GM21390 (cell line): ENCODE measurements around the gene ARHGEF4.

Experiments
- ATAC-seq: cut with Tn5 transposase; IDR thresholded peaks from one replicate; pipeline ENCODE4 v1.9.1; 2021; ENCODE audit not compliant: unreplicated experiment

Gene ARHGEF4

DNA sequence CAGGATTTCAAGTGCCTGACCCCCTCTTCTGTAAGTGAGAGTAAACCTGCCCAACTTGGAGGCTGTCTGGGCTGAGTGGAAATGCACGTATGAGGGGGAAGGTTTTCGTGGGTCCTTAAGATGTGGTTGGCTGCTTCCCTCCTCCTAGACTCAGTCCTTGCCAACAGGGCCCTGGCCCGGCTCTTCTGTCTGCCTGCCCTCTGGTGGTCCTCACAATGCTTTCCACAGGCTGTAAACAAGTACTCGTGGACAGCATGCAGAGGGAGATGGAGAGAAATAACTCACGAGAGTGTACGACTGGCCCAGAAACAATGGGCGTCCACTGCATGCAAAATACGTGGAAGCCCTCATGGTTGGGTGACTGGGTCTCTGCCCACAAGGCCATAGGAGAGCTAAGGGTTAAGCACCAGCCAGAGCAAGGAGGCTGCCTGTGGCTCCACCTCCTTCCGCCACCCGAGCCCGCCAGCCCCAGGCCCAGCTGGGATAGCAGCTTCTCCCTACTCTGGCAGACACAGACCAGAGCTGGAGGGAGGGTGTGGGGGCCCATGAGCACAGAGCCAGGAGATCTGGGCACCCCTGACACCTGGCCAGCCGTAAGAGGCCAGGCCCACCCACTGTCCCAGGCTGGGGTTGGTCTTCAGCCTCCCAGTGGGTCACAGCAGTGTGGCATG lies 17.0 kb upstream of the ARHGEF4 start:
- ATAC-seq: no peak

DNA sequence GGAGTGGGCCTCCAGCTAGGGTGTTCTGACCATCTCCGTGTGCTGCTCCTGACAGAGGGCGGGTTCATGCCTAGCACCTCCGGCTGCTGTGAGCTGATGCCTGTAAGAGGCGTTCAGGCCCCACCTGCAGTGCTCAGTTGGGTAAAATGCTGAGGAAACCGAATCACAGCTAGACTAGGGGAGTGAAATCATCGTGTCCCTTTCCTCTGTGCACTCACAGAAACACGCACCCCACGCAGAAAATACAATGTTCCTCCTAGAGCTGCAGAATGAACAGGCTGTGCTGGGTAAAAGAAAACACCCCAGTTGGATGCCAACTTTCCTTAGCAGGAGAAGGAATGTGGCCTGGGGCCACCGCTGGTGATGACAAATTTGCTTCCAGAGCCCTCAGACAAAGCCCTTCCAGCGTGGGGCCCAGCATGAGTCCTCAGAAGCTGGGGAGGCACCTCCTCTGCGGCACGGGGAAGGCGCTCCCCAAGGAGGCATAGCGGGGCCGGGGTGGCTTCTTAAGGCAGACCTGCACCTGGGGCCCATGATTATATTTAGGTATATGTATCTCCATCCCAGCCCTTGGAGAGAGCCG lies 16.3 kb upstream of the ARHGEF4 start:
- ATAC-seq: no peak

DNA sequence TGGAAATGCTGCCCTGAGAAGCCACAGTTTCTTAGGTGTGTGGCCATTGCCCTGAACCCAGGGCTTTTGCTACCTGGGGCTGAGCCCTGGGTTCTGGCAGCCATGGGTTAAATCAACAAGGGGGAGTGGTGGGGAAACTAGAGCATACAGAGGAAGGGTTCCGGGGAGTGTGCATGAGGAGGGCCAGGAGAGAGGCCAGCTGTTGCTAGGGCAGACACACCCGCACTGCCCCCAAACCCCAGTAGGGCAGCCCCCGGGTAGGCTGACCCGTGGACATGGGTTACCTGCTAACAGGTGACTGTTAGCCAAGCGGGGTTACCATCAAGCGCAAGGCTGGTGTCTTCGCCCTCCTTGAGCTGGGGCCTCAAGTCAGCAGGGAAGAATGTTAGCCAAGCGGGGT lies 14.8 kb upstream of the ARHGEF4 start:
- no peak for ATAC-seq

DNA sequence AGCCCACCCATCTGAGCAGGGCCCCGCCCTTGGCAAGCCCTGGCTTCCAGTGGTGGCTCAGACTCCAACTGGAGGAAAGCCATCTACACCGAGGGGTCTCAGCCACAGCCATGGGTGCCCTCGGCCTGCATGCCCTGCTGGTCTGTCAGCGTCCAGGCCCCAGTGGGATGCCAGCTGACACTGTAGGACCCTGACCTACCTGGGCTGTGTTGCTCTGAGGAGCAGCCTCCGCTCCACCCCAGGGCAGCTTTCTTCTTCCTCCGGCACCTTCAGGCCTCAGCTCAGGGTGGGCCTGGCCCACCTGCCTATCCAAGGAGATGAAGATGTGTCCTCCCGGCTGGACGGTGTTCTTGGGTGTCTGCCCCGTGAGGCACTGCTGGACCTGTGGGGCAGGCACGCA lies 13.9 kb upstream of the ARHGEF4 start:
- ATAC-seq: no peak

DNA sequence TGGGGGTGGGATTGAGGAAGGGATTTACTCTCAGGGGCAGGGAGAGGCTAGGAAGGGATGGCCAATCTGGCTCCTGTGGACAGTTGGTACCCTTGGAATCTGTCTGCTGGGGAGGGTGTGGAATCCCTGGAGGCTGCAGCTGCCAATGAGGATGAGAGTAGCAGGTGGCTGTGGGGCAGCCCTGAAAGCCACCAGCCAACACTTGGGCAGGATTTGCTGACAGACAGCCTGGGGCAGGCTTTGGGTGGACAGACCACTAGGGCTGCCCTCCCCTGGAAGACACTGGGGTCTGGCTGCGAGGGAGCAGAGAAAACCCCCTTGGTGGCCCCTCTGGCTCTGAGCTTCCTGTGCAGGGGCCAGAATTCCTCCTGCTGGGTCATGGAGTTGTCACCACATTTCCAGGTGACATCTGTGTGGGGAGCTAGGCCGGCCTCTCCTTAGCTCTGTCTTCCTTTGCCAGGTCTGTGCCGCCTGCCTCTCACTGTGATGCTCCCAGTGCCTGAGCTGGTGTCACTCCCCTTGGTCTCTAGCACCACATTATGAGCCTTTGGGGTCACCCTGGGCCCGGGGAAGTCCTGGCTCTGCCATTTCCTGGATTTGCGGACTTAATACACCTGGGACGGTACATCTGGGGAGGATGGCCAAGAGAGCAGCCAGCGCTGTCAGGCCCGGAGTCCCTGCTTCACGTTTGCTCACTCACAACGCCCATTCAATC lies 13.4 kb upstream of the ARHGEF4 start:
- no peak for ATAC-seq

DNA sequence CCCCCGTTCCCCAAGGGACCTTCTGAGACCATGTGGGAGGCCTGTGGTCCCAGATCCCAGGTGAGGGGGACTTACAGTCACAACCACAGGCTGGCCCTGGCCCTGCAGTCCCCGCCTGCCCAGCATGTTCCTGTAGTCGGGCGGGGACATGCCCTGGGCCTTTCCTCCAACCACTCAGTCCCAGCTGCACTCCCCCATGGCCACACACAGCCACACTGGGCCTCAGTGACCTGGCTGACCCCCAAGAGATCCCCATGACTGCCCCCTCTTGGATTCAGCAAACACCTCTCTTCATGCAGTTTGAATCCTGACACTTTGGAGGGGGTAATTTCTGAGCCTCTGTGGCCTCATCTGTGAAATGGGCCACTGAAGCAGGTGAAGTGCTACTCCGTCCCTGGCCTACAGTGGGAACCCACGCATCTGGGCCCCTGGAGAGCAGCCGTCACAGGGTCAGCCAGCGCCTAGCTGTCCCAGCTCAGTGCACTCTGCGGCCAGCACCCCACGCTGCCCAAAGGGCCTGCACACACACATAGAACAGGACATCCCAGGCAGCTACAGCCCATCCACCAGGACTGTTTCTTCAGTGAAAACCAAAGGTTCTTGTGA lies 12.7 kb upstream of the ARHGEF4 start:
- peak; percentile 45 for ATAC-seq

DNA sequence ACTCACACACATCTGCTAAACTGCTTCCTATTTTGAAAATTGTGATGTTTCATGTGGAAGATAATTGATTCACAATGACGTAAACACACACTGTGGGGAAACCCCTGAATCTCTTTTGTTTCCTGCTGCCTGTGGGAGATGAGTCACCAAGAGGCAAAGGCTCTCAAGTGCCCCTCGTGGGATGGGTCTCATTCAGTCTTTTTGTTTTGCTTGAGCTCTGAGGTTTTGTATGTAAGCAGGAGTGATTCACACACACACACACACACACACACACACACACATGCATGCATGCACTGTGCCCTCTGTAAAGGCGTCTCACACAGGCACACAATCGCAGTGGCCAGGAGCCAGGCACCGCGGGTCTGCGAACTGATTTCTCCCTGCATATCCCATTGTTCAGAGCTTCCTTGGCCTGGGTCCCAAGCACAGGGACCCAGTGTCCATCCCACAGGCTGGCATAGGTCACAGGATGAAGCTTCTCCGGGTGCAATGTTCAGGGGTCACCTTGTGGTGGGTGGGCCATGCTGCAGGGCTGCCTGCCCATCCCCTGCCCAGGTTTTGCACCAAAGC lies 12.1 kb upstream of the ARHGEF4 start:
- ATAC-seq: peak; percentile 89

DNA sequence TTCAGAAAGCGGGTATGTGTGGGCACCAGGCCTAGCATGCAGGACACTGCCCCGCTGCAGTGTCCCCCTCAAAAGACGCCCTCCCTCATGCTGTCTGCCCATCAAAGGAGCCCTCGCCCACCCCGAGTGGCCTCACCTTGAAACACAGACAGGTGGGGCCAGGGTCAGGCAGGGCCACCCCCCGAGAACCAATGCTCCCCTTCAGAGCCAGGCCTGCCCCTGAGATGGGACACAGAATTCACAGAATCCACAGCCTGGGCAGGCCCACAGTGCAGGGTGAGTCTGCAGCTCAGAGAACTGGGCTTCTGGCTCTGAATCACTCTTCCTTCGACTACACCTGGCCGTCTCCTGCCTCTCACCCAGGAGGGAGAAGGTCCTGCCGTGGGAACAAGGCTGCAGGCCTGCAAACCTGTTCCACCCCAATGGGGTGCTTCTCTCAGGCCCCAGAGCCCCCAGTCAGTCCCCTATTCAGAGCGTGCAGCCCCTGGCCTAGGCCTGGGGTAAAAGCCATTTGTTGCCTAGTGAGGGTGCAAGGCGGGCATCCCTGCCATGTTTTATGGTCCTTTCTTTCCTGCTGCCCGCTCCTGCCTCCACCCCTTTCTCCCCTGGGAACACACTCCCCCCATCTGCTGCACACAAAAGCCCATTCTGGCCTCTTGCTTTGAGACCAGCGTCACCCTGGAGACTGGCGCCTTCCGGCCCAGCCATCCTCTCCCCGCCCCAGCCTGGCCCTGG lies 11.3 kb upstream of the ARHGEF4 start:
- no peak for ATAC-seq

DNA sequence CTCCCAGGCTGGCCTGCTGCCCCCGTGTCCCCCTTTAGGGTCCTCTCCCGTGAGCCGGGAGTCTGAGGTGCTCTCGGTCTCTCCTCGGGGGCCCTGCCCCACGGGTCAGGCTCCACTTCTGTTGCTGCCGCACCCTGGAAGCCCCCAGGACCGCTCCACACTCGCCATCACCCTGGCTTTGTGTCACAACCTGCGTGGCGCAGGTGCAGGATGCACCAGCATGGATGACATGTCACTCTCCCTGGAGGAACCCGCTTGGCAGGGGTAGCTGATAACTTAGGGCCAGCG lies 10.8 kb upstream of the ARHGEF4 start:
- no peak for ATAC-seq

DNA sequence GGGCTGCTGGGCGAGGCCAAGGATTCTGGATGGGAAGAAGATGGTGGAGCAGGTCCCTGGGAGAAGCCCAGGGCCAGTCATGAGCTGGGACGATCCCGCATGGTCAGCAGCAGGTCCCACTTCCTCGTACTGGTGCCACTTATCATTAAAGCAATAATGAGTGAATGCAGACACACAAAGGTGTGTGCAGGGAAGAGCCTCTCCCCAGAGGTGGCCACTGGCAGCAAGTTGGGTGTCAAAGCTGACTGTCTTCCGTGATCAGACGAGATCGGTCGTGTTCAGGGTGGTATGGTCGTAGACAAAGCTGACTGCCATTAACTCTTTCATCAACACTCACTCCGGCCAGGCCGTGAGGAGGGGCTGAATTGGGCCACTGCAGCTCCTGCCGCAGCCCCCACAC lies 10.3 kb upstream of the ARHGEF4 start:
- no peak for ATAC-seq

DNA sequence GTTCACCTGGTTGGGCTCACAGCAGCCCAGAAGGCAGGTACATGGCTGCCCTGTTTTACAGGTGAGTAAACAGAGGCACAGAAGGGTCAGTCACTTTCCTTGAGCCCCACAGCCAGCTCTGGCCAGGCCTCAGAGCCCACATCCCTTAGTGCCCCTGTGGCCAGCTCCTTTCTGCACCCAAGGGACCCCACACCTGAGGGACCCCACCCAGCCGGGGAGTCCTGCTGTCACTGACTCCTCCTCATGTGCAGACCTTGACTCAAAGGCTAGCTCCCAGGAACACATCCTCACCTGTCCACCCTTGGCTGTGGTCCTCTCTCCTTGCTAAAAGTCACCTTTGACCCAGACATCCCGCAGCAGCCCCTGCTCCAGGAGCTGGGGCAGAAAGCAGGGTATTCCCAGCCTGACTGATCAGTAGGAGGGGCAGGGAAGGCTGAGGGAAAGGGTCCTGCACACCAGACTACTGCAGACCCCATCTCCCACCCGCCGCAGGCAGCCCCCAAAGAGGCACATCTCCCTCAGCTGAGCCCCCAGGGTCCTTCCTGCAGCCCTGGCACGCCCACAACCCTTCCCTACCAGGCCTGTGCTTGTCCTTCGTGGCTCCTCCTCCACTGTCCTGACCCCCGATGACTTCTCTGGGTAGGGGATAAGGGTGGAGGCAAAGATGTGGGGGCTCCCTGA lies 9.8 kb upstream of the ARHGEF4 start:
- ATAC-seq: no peak

DNA sequence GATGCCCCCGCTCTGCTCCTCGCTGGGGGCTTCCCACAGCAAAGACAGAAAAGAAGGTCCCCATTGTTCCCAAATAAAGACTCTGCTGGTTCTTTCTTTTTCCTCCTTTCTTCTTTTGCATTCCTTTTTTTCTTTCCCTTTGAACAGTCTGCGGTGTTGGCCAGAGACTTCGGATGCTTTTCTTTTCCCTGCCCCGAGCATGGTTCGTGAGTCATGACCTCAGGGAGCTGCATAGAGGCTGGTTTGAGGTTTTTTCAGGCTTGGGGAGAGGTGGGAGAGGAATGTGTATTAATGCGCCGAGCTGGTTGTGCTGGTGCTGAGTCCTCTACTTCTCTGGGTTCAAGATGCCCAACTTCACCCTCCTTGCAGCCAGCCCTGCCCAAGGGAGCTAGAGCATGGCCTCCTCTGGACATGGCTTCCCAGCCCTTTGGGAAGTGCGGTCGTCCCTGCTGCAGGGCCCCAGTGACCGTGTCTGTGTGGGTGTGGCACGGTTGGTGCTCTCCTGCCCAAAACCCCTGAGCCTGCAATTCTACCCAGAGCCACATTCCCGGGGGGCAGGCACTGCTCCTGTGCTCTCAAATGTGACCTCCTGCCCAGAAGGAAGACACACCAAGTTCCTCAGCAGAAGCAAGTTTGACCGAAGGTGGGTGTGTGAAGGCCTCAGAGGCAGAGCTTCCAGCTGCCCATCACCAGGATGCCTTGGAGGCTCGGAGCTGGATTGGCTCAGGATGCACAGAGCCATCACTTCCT lies 9.0 kb upstream of the ARHGEF4 start:
- ATAC-seq: no peak

DNA sequence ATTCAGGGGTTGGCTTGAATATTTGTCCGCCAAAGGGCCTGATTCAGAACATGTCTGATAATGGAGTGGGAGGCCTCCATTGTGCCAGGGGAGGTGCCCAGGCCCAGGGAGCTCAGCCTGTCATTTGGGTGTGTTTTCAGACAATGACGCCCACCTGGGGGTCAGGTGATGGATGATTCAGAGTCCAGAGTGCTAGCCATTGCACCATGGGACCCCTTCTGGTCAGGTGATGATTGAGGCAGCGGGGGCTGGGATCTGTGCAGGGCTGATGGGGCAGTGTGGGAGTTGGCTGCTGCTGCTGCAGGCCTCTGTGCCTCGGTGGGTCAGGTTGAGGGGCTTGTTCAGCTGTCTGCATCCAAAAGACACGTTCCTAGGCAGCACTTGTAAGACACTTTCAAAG lies 8.3 kb upstream of the ARHGEF4 start:
- no peak for ATAC-seq

DNA sequence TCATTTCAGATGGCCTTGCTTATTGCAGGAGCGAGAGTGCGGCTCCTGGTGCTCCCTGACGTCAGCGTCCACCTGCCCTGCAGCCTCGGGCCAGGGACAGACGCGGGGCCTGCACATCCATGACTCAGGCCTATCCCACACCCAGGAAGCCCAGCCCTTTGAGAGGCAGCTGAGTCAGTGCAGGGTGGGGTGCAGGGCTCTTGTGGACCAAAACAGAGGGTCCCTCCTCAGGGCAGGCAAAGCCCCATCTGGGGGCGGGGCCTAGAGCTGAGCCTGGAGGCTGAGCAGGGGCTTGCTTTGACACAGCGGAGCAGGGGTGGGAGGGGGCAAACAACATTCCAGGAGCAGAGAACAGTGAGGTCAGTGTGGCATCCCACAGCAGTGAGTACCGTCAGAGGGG lies 7.7 kb upstream of the ARHGEF4 start:
- no peak for ATAC-seq

DNA sequence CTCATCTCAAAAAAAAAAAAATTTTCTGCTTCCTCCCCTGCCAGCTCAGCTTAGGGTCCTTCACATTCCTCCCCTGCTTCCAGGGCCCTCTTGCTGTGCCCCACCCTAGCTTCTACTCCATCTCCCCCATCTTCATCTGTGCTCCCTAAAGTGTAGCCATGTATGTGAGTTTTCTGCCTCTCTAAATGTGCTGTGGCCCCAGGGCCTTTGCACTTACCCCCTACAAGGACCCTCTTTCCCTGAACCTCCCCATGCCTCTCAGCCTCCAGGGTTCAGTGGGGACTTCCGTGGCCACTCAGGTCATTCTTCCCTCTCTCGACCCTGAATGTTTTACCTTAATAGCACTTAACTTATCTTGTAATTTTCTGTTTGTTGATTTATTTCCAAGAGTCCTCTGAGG lies 6.2 kb upstream of the ARHGEF4 start:
- ATAC-seq: no peak

DNA sequence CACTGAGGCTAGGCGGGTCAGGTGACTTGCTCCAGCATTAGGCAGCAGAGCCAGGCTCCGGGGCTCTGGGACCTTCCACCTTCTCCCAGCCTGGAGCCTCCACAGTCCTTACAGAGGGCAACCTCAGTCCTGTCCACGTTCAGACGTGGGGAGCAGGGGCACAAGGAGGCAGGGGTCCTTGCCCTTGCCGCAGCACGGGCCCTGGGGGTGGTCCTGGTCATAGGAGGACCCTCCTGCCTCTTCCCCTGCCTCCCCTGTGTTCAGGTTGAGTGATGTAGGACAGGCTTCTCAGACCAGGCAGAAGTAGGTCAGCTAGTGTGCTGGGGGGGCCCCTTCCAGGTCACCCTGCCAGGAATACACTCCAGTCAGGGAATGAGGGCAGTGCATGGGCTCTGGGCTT lies 5.4 kb upstream of the ARHGEF4 start:
- ATAC-seq: no peak

DNA sequence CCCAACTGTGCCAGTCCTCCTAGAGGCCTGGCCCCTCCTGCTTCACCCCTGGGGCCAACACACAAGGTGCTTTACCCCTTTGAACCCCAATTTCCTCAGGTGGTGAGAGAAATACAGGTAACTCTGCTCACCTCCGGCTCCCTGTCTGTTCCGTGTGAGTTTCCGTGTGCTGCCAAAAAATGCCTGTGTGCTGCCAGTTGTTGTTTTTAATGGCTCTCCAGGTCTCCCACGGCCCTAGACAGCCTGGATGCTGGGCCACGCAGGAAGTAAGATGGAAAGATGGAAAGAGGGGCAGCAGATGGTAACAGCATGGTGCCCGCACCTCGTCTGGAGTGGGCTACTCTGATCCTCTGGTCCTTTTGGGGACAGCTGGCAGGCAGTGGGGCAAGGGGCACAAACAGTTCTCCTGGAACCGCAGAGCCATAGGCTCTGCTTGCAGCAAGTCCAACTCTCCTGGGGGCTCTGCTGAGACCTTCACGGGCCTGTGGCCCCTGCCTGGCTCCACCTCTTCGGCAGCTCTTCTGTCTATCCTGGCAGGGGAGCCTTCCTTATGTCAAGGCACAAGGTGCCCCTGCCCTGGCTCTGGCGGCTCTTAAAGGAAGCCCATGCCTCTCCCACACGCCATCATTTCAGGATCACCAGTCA lies 4.3 kb upstream of the ARHGEF4 start:
- ATAC-seq: no peak

DNA sequence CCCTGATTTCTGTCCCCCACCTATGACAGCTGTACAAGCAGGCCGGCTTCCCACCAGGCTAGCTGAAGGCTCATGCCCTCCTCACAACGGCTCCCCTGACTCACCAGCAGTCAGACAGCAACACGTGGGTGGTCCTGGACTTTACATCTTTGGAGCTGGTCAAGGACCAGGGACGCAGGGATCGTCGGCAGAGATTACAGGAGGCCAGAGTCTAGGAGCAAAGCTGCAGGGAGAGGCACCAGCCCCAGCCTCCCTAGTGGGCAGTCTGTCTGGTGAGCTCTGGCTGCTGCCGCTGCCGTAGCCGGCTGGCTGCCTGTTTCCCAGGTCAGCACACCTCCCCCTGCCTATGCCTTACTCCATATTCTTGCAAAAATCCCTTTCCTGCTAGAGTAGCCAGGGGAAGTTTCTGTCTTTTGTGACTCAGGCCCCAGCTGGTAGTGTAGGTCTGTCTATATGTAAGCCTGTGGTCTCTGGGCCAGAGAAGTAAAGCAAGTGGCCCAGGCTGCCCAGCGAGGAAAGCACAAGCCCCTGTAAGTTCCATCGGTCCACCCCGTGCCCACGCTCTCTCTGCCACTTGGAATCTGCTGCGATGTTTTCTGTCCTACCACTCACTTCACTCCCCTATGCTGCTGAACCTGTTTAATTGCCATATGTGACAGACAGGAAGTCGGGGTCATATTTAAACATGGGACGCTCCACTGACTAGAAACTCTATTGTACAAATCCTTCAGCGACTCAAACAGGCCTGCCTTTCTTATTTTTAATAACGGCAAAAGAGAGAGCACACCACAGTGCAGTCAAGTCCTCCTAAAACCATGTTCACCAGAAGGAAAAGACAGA lies 2.4 kb upstream of the ARHGEF4 start:
- ATAC-seq: no peak
